Activated CD4-positive, alpha-beta T cell treated with anti-CD3 and anti-CD28 coated beads, Interleukin-2, amount 50 U/mL, for 24 hours (primary cell): ENCODE measurements around the gene ADGRG3.

Experiments used
- DNase-seq, 2 donors: peaks; one replicate each; pipeline ENCODE4 v3.0.0-alpha.2; 2020; ENCODE audit warnings: low read depth in 1 of 2, low spot score in 1 of 2

ADGRG3 gene

GRCh38 chr16:57694725-57695679 lies 26.9 kb downstream of the ADGRG3 start, which contains the start of gene DRC7:
Gene DRC7, plus strand, starts transcription at chr16:57694806. Its CDS starts 3,144 bp downstream, at chr16:57697950.
- DNase-seq = peak in 1 of 2 donors; percentile 11

DNA sequence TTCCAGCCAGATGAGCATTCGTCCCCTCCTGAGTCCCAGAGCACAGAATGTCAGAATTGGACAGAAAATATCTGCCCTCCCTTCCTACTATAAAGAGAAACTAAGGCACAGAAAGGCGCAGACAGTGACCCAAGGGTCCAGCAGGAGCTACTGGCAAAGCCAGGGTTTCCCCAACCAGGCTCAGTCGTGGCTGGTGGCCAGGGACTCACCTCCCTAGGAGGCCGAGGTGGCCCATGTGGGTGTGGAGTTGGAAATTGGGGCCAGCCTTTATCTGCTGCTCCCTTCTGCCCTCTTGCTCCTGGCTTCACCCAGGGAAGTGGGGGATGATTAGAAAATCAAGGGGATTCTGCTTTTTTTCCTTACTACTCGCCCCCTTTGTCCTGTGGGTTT lies 27.6 kb downstream of the ADGRG3 start:
- no peak for DNase-seq

- DNase-seq = no peak
These were observed 28.1 kb downstream of the ADGRG3 start for GRCh38 chr16:57696240-57696639.

DNA sequence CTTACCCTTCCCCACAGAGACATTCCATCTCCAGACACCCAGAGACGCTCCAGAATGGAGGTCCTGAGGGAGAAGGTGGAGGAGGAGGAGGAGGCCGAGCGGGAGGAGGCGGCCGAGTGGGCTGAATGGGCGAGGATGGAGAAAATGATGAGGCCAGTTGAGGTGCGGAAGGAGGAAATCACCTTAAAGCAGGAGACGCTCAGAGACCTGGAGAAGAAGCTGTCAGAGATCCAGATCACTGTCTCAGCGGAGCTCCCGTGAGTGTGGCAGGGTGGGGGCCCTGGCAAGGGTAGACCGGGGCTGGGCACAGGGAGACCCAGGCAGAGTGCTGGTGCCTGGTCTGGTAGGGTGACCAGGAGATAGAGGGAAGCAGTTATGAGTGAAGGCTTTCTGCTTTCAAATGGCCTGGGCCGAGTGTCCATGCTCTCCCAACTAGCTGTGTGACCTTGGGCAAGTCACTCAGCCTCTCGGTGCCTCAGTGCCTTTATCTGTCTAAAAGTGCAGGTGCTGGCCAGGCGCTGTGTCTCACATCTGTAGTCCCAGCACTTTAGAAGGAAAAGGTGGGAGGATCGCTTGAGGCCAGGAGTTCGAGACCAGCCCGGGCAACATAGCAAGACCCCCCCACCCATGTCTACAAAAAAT lies 29.9 kb downstream of the ADGRG3 start:
- no peak for DNase-seq

DNA sequence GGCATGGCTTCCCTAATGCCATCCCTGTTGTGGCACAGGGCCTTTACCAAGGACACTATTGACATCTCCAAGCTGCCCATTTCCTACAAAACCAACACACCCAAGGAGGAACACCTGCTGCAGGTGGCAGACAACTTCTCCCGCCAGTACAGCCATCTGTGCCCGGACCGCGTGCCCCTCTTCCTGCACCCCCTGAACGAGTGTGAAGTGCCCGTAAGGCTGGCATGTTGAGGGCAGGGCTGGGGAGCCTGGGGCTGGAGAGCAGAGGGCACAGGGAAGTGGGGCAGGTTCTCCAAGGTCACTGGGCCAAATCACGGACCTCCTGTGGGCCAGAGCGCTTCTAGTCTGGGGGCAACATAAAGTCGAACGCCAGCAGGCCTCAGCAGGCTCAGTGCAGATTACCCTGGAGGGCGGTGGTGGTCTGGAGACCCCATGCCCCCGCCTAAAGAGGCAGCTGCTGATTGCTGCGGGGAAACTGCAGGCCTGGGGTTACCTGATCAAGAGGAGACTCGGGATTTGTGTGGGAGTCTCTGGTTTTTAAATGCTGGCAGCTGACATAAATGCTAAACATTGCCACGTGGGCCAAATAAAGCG lies 30.8 kb downstream of the ADGRG3 start:
- DNase-seq = no peak

DNA sequence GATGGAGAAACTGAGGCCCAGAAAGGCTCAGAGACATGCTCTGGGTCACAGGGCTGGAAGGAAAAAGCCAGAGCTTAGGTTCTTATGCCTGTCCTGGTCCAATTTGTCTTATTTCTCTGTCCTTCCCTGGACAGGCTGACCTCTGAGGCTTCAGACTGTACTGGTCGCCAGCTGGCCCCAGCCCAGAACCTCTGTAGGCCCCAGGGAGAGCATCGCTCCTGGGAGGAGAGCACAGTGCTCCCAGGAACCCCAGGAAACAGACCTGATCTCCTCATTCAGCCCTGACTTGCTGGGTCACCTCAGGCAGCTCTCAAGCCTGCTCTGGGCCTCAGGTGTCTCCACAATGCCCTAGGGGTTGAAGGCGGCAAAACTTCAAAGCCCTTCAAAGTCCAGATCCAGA lies 31.4 kb downstream of the ADGRG3 start:
- no peak for DNase-seq

- DNase-seq = no peak
These were observed 31.8 kb downstream of the ADGRG3 start for GRCh38 chr16:57699899-57700298.

- DNase-seq = no peak
These were observed 32.9 kb downstream of the ADGRG3 start for GRCh38 chr16:57700781-57701551.

DNA sequence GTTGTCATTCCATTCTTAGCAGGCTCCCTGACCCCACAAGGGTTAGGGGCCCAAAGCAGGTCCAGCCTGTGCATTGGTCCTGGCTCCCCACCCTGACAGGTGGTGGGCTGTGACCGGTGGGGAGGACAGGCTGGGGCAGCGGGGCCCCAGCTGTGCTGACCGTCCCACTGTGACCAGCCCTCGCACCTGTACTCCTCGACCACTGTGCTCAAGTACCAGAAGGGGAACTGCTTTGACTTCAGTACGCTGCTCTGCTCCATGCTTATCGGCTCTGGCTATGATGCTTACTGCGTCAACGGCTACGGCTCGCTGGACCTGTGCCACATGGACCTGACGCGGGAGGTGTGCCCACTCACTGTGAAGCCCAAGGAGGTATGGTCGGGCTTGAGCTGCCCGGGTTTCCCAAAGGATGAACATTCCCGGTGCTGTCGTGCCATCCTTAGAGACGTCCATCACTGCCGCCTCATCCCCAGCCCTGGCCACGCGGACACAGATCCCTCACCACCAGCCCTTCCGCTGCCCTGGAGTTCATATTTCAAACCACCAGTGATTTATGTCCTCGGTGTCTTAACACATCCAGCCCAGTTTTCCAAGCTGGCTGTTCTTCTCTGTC lies 33.8 kb downstream of the ADGRG3 start:
- DNase-seq = no peak

DNA sequence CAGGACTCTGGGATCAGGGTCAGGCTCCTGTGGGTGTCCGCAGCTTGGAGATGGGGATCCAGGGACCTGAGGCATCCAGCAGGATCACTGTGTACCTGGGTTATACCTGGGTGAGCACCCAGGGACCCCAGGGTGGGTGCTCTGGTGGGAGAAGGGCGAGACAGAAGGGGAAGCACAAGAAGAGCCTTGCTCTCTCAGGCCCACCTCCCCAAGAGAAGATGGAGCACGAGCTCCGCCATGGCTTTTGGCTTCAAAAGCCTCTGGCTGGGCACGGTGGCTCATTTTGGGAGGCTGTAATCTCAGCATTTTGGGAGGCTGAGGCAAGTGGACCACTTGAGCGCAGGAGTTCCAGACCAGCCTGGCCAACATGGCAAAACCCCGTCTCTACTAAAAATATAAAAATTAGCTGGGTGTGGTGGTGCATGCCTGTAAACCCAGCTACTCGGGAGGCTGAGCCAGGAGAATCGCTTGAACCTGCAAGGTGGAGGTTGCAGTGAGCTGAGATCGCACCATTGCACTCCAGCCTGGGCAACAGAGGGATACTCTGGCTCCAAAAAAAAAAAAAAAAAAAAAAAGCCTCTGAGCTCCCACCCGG lies 35.4 kb downstream of the ADGRG3 start:
- DNase-seq = no peak

DNA sequence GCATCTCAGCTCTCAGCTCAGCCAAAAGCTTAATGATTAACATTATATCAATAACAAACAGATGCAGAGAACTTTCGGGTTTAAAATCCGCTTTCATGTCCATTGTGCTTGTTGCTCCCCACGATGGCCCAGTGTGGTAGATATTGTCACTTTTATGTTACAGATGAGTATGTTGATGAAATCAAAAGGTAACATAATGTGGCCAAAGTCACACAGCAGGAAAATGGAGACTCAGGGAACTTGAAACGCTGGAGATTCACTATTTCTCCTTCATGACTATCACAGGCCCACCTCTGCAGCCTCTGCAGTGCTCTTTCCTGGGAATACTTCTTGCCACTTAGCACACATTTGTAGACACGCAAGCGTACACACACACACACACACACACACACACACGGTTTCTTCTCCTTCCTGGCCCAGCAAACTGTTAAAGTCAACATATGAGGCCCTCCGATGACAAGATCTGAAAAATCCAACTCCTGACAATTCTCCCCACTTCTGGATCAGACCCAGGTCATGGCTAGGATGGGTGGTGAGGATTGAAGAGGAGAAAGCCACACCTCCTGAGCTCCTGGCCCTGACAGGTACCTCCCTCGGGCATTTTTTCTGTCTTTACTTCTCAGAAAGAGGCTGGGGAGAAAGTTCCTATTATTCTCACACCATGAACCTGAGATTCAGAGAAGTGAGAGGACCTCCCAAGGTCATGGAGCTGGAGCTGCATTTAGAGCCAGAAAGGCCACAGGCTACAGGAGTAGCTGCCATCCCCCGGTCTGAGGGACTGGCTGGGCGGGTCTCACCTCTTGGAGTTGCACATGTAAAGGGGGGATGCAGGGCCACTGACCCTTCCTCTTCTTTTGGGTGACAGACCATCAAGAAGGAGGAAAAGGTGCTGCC lies 36.2 kb downstream of the ADGRG3 start:
- no peak for DNase-seq

- no peak for DNase-seq
These were observed 37.1 kb downstream of the ADGRG3 start for GRCh38 chr16:57704905-57705852.

DNA sequence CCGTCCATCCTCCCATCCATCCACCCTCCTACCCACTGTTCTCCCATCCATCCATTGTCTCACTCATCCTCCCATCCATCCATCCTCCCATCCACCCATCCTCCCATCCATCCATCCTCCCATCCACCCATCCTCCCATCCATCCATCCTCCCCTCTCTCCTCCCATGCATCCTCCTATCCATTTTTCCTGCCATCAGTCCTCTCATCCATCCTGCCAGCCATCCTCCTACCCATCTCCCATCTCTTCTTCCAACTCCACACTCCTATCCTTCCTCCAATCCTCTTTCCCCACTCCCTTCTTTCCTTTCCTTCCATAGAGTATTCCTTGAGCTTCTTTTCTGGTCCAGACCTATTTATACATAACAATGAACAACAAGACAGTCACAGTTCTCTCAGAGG lies 38.6 kb downstream of the ADGRG3 start:
- no peak for DNase-seq

DNA sequence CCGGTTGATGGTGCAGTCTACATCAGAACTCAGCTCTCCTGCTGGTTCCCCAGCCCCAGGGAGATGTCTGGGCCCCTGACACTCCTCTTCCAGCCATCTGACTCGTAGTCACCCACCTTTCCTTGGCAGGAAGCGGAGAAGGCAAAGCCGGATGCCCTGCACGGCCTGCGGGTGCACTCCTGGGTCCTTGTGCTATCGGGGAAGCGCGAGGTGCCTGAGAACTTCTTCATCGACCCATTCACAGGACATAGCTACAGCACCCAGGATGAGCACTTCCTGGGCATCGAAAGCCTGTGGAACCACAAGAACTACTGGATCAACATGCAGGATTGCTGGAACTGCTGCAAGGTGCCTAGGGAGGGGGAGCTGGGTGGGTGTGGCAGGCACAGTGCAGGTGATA lies 39.2 kb downstream of the ADGRG3 start:
- DNase-seq = no peak

GRCh38 chr16:57708168-57708567 lies 40.1 kb downstream of the ADGRG3 start:
- DNase-seq = no peak

GRCh38 chr16:57709663-57710062 lies 41.6 kb downstream of the ADGRG3 start:
- DNase-seq = no peak

DNA sequence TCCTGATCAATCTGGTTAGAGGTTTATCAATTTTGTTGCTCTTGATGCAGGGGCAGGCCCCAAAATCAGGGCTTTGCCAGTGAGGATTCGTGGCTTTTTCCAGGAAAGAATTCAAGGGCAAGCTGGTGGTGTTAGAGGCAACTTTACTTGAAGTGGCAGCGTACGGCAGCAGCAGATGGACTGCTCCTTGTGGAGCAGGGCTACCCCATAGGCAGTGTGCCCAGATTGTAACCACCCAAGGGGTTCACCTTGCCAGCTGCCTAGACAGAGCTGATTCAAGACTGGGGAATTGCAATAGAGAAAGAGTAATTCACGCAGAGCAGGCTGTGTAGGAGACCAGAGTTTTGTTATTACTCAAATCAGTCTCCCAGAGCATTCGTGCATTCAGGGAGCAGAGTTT lies 43.2 kb downstream of the ADGRG3 start:
- no peak for DNase-seq

DNA sequence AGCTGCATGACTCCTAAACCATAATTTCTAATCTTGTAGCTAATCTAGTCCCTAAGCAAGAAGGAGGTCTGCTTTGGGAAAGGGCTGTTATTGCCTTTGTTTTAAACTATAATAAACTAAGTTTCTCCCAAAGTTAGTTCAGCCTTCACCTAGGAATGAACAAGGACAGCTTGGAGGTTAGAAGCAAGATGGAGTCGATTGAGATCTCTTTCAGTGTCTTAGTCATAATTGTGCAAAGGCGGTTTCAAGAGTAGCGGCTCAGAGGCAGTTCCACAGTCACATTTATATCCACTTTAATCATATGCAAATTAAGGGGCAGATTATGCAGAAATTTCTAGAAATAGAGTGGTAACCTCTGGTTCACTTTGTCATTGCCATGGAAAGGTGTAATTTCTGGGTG lies 43.9 kb downstream of the ADGRG3 start:
- DNase-seq = no peak
